AG10803 (cell line): ENCODE data around the gene PTPRO.

Source experiments
- DNase-seq: peaks from one replicate; pipeline ENCODE4 v3.0.0; 2010; ENCODE audit warnings: low read depth
- H3K4me3 ChIP-seq: 2 replicates; pipeline ENCODE4 v1.5.1; 2011; ENCODE audit warnings: mild to moderate bottlenecking, low read length, control low read depth
- TF ChIP-seq, protein P1 (sequence below): conservative IDR thresholded peaks from 2 replicates; pipeline ENCODE4 v1.5.1; 2011; ENCODE audit warnings: mild to moderate bottlenecking, low read length, control low read depth, inconsistent platforms

Gene PTPRO

DNA sequence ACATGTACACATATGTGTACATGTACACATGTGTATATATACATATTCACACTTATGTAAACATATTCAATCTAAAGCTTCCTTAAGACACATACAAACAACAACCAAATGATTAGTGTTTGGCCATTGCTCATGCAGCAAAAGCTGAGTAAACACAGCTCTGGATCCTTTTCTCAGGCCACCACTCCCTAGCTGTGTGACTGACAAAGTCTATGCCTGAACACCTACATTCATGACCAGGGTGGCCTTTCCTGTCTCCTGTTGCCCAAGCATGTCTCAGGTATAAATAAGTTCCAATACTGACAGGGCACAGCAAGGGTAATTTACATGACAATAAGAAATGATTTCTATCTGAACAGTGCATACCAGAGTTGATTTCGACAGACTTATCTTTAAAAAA is 1.4 kb upstream of the PTPRO start:
- no peak overlapping the region for H3K4me3 ChIP-seq
- DNase-seq, result no peak
- TF ChIP-seq, protein P1, sequence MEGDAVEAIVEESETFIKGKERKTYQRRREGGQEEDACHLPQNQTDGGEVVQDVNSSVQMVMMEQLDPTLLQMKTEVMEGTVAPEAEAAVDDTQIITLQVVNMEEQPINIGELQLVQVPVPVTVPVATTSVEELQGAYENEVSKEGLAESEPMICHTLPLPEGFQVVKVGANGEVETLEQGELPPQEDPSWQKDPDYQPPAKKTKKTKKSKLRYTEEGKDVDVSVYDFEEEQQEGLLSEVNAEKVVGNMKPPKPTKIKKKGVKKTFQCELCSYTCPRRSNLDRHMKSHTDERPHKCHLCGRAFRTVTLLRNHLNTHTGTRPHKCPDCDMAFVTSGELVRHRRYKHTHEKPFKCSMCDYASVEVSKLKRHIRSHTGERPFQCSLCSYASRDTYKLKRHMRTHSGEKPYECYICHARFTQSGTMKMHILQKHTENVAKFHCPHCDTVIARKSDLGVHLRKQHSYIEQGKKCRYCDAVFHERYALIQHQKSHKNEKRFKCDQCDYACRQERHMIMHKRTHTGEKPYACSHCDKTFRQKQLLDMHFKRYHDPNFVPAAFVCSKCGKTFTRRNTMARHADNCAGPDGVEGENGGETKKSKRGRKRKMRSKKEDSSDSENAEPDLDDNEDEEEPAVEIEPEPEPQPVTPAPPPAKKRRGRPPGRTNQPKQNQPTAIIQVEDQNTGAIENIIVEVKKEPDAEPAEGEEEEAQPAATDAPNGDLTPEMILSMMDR, result no peak

GRCh38 chr12:15323480-15323879 is 1.2 kb downstream of the PTPRO start:
- no peak overlapping the region for H3K4me3 ChIP-seq
- DNase-seq, result no peak
- TF ChIP-seq, protein P1, result no peak

- TF ChIP-seq, protein P1, result no peak
- no peak overlapping the region for H3K4me3 ChIP-seq
- DNase-seq, result no peak
These were observed 7.6 kb downstream of the PTPRO start for GRCh38 chr12:15329891-15330290.

- H3K4me3 ChIP-seq, result no peak overlapping the region
- no peak for DNase-seq
- TF ChIP-seq, protein P1, result no peak
These were observed 11.9 kb downstream of the PTPRO start for GRCh38 chr12:15334225-15334624.

DNA sequence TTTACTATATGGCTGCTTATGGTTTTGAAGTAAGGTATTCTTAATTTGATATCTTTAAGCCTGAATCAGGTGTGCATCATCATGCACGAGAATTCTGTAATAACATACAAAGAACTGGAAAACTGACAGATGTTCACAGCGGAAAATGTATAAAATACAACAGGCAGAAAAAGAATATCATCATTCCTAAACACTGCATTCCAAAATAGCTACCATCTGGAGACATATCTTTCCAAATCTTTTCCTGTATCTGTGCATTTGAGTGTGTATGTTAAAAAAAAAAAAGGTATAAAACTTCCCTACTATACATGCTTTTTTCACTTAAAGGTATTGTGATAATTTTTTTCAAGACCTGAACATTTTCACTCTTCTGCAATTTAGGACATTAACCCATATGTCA is 13.7 kb downstream of the PTPRO start:
- no peak for DNase-seq
- H3K4me3 ChIP-seq, result no peak overlapping the region
- TF ChIP-seq, protein P1, result no peak

GRCh38 chr12:15336768-15337553 is 14.7 kb downstream of the PTPRO start:
- TF ChIP-seq, protein P1, result no peak
- peak; percentile 58 for DNase-seq
- H3K4me3 ChIP-seq, result no peak overlapping the region

GRCh38 chr12:15341371-15341770 is 19.1 kb downstream of the PTPRO start:
- TF ChIP-seq, protein P1, result no peak
- DNase-seq, result no peak
- H3K4me3 ChIP-seq, result no peak overlapping the region
